IMR-90 (cell line): ENCODE measurements around the gene GADD45GIP1. TPM values are rescaled to one million over a fixed set of nuclear protein-coding genes. Genes with fewer than 3 reads are reported as not detected.

ENCODE experiments used
- ATAC-seq: fragments of 200-7000 bp; cut with Tn5 transposase; 2 replicates; pipeline ENCODE4 v1.9.1; 2020; ENCODE audit warnings: low read depth, mild to moderate bottlenecking, moderate library complexity
- BruUV-seq: library from RNA; stranded (reverse); fragments of 400-500 nt; replicated peaks from 2 replicates; lab custom pipeline; 2021; lab: Mats Ljungman, UMichigan
- CTCF ChIA-PET: fragments of 300-600 bp; formaldehyde crosslinking; extraction: SDS; loops from one replicate; lab custom pipeline; 2021; ENCODE audit warnings: antibody characterized with exemption; lab: Yijun Ruan, JAX
- POLR2A ChIA-PET: fragments of 300-600 bp; sonication (Branson Sonifier 250); formaldehyde crosslinking; loops from one replicate; lab custom pipeline; 2022; ENCODE audit warnings: antibody characterized with exemption; ENCODE audit not compliant: unreplicated experiment; lab: Charles Lee
- DNase-seq: peaks from one replicate; pipeline ENCODE4 v3.0.0; 2013
- H2AFZ ChIP-seq: replicated peaks from 2 replicates; pipeline ENCODE3; 2013; ENCODE audit warnings: low read length, mild to moderate bottlenecking; ENCODE audit not compliant: poor library complexity
- H2AK5ac ChIP-seq: 2 replicates; pipeline ENCODE4 v1.6.1; 2013; ENCODE audit warnings: low read depth, low read length, inconsistent platforms
- H2AK9ac ChIP-seq: replicated peaks from 2 replicates; pipeline ENCODE3; 2013; ENCODE audit warnings: mild to moderate bottlenecking, low read depth, low read length, moderate library complexity; ENCODE audit not compliant: poor library complexity
- H2BK120ac ChIP-seq: 2 replicates; pipeline ENCODE4 v1.6.1; 2013; ENCODE audit warnings: low read depth, low read length, inconsistent platforms
- H2BK15ac ChIP-seq: 3 replicates; pipeline ENCODE4 v1.6.1; 2013; ENCODE audit warnings: low read depth, low read length, inconsistent platforms
- H2BK20ac ChIP-seq: 2 replicates; pipeline ENCODE4 v1.6.1; 2013; ENCODE audit warnings: low read depth, mild to moderate bottlenecking, inconsistent platforms, low read length, moderate library complexity
- H2BK5ac ChIP-seq: 2 replicates; pipeline ENCODE4 v1.6.1; 2013; ENCODE audit warnings: mild to moderate bottlenecking, low read depth, low read length, inconsistent platforms; ENCODE audit not compliant: poor library complexity, severe bottlenecking
- H3K14ac ChIP-seq: replicated peaks from 2 replicates; pipeline ENCODE4 v1.6.1; 2013; ENCODE audit warnings: low read depth, low read length, inconsistent platforms
- H3K18ac ChIP-seq: 2 replicates; pipeline ENCODE4 v1.6.1; 2013; ENCODE audit warnings: low read depth, low read length, control low read depth
- H3K23ac ChIP-seq: 2 replicates; pipeline ENCODE4 v1.6.1; 2013; ENCODE audit warnings: low read depth, low read length, inconsistent platforms
- H3K27ac ChIP-seq: 2 replicates; pipeline ENCODE4 v1.5.1; 2013; ENCODE audit warnings: mild to moderate bottlenecking, control low read depth, low read length; ENCODE audit not compliant: insufficient read depth
- H3K27me3 ChIP-seq: 2 replicates; pipeline ENCODE4 v1.6.1; 2013; ENCODE audit warnings: low read length; ENCODE audit not compliant: control insufficient read depth, insufficient read depth
- H3K36me3 ChIP-seq: 2 replicates; pipeline ENCODE4 v1.6.1; 2013; ENCODE audit warnings: low read length, mixed read lengths; ENCODE audit not compliant: control insufficient read depth, insufficient read depth
- H3K4ac ChIP-seq: 2 replicates; pipeline ENCODE4 v1.6.1; 2013; ENCODE audit warnings: low read depth, low read length, inconsistent platforms
- H3K4me1 ChIP-seq: 2 replicates; pipeline ENCODE4 v1.6.1; 2013; ENCODE audit warnings: low read length, mixed read lengths; ENCODE audit not compliant: control insufficient read depth, insufficient read depth
- H3K4me2 ChIP-seq: 2 replicates; pipeline ENCODE4 v1.6.1; 2013; ENCODE audit warnings: low read depth, mild to moderate bottlenecking, control low read depth, low read length, moderate library complexity
- H3K4me3 ChIP-seq: 2 replicates; pipeline ENCODE4 v1.5.1; 2013; ENCODE audit warnings: low read depth, mild to moderate bottlenecking, control low read depth, low read length, moderate library complexity; ENCODE audit not compliant: insufficient read depth
- H3K56ac ChIP-seq: 2 replicates; pipeline ENCODE4 v1.6.1; 2013; ENCODE audit warnings: low read length, inconsistent platforms; ENCODE audit not compliant: insufficient read depth; ENCODE audit errors: extremely low read depth
- H3K79me1 ChIP-seq, 2 experiments: 2 replicates each; pipeline ENCODE4 v1.6.1; 2013; ENCODE audit warnings: low read length in 2 of 2, inconsistent platforms in 1 of 2, low read depth in 1 of 2
- H3K9ac ChIP-seq: 2 replicates; pipeline ENCODE4 v1.6.1; 2013; ENCODE audit warnings: low read depth, low read length, control low read depth
- H3K9me1 ChIP-seq: 2 replicates; pipeline ENCODE4 v1.6.1; 2013; ENCODE audit warnings: low read length, inconsistent platforms; ENCODE audit not compliant: insufficient read depth
- H3K9me3 ChIP-seq: 2 replicates; pipeline ENCODE4 v1.6.1; 2013; ENCODE audit warnings: low read length; ENCODE audit not compliant: control insufficient read depth, insufficient read depth
- H4K20me1 ChIP-seq: 2 replicates; pipeline ENCODE4 v1.6.1; 2013; ENCODE audit warnings: low read length, inconsistent platforms; ENCODE audit not compliant: insufficient read depth
- H4K5ac ChIP-seq: 2 replicates; pipeline ENCODE4 v1.6.1; 2013; ENCODE audit warnings: mild to moderate bottlenecking, low read depth, low read length, control low read depth
- H4K8ac ChIP-seq, 2 experiments: 2 replicates each; pipeline ENCODE4 v1.6.1; 2013; ENCODE audit warnings: low read depth in 2 of 2, low read length in 2 of 2, control low read depth in 1 of 2, inconsistent platforms in 1 of 2
- H4K91ac ChIP-seq: 2 replicates; pipeline ENCODE4 v1.6.1; 2013; ENCODE audit warnings: low read depth, low read length, inconsistent platforms; ENCODE audit not compliant: insufficient read depth
- MAZ ChIP-seq: IDR thresholded peaks from 2 replicates; pipeline ENCODE4 v1.6.1; 2012; ENCODE audit warnings: low read depth, mild to moderate bottlenecking, low read length, improper control_type of control experiment, moderate library complexity, borderline replicate concordance
- POLR2A ChIP-seq: IDR thresholded peaks from 2 replicates; pipeline ENCODE4 v1.6.1; 2012; ENCODE audit warnings: mild to moderate bottlenecking, low read depth, low read length
- SMC3 ChIP-seq: fragments of 150-350 bp; IDR thresholded peaks from 2 replicates; pipeline ENCODE4 v1.6.1; 2016; ENCODE audit warnings: low read depth, mild to moderate bottlenecking, antibody characterized with exemption, low read length, moderate library complexity
- WGBS, 2 experiments: methylation state at CpG; one replicate each; pipeline versions ENCODE4 v1.1.5 to v1.1.7; 2013; ENCODE audit warnings: missing lambda C conversion rate in 2 of 2; ENCODE audit not compliant: insufficient read length in 1 of 2; ENCODE audit errors: extremely low coverage in 2 of 2; 5-methylcytosine and 5-hydroxymethylcytosine counted together
- dilution Hi-C: fragments of 300-500 bp; cut with HindIII; formaldehyde crosslinking; loops from one replicate; pipeline ENCODE4 v1.14.3; 2018; ENCODE audit warnings: low sequenced_read_pairs; ENCODE audit not compliant: unreplicated experiment
- in situ Hi-C: fragments of 300-500 bp; cut with MboI; formaldehyde crosslinking; loops from 3 replicates; pipeline ENCODE4 v1.14.3; 2019; ENCODE audit warnings: low sequenced_read_pairs, inconsistent platforms, mixed read lengths
- intact Hi-C: fragments of 100-400 bp; cut with micrococcal nuclease; formaldehyde crosslinking; loops from 2 replicates; pipeline ENCODE4 v1.10.0; 2022
- polyA plus RNA-seq, 3 experiments: library from polyadenylated mRNA; depleted of rRNA; stranded (reverse); fragments of >200 nt; gene quantifications; 2 replicates each; pipeline ENCODE4 v1.2.3, GENCODE V29; 2012; ENCODE audit warnings: low replicate concordance in 1 of 3
- total RNA-seq: library from RNA; depleted of rRNA; stranded (reverse); fragments of >200 nt; gene quantifications from 2 replicates; pipeline ENCODE4 v1.2.3, GENCODE V29; 2012

GADD45GIP1 gene
- total and polyA plus RNA-seq, 2 of the 4 experiments (the other 2 are of a cell fraction): 13.3 to 42.4 TPM

- TF ChIP-seq MAZ: peak; percentile 70; the same call in 1 of the 2 replicates
- TF ChIP-seq POLR2A: peak; percentile 68
- no peak for TF ChIP-seq SMC3
- peak overlapping the region; percentile 94 for H3K23ac ChIP-seq
- H3K4me1 ChIP-seq: peaks cover 4% of the 10 kb centered on the region
- peak overlapping the region; percentile 96 for H3K4ac ChIP-seq
- H4K8ac ChIP-seq: peak overlapping the region; percentile 83 to 91
- POLR2A ChIA-PET: interaction anchor here (0.7 to 0.9 kb wide), 3 partner anchors 10 to 178 kb away, joined by 4 to 9 read pairs (median 6); partner anchors contain the start of gene FARSA
- peak overlapping the region; percentile 60 for H3K4me3 ChIP-seq
- peak overlapping the region; percentile 89 for H2AFZ ChIP-seq
- H4K91ac ChIP-seq: peak overlapping the region; percentile 87
- H3K18ac ChIP-seq: no peak overlapping the region; the same call in 1 of the 2 replicates
- H3K27ac ChIP-seq: peak overlapping the region; percentile 84
- H3K9me3 ChIP-seq: no peaks in the 10 kb centered on the region
- dilution Hi-C loops (no loop called here), intact Hi-C loops (no loop called here), in situ Hi-C loops (no loop called here)
- peaks cover 61% of the 10 kb centered on the region for H3K36me3 ChIP-seq
- peak overlapping the region; percentile 98 for H3K4me2 ChIP-seq
- peaks cover 13% of the 10 kb centered on the region; the same call in 1 of the 2 replicates for H3K9me1 ChIP-seq
- H4K5ac ChIP-seq: peak overlapping the region; percentile 7; the same call in 1 of the 2 replicates
- peaks cover 27 to 70% of the 10 kb centered on the region in 2 experiments for H3K79me1 ChIP-seq
- H4K20me1 ChIP-seq: peaks cover 48% of the 10 kb centered on the region
- CTCF ChIA-PET: interaction anchor here (0.7 kb wide), 1 partner anchor 20 kb away, joined by 4 read pairs; no protein-coding TSS in a partner anchor
- DNase-seq: peak; percentile 80
- H2AK9ac ChIP-seq: peak overlapping the region; percentile 97
- no TSS peak for BruUV-seq
- ATAC-seq: peak; percentile 89
- peak overlapping the region; percentile 89 for H3K9ac ChIP-seq
- H3K14ac ChIP-seq: peak overlapping the region; percentile 99
- H2BK120ac ChIP-seq: 0 out of 2 replicates have a peak overlapping the region, but pooled peaks have one; percentile 1
- H3K56ac ChIP-seq: peak overlapping the region; percentile 97
- H2BK20ac ChIP-seq: no peak overlapping the region
- H2AK5ac ChIP-seq: peak overlapping the region; percentile 87
- 3% methylated on average over 26 of the region's 40 CpGs; no CpG with 5 or more reads in 1 of the 2 experiments for WGBS, 2 experiments
- peak overlapping the region; percentile 91 for H2BK5ac ChIP-seq
- H2BK15ac ChIP-seq: no peak overlapping the region
- H3K27me3 ChIP-seq: no peaks in the 10 kb centered on the region
Observed at GRCh38 chr19:12946092-12946721, 10.8 kb downstream of the GADD45GIP1 start.
